Suprapubic skin (tissue), 4 donors: ENCODE measurements around the gene ICAM5. TPM values are rescaled to one million over a fixed set of nuclear protein-coding genes. Genes with fewer than 3 reads are reported as not detected.

ENCODE experiments used
- DNase-seq, 2 donors: peaks; one replicate each; pipeline ENCODE4 v3.0.0-alpha.2; 2019; ENCODE audit warnings: low spot score in 2 of 2
- H3K27ac ChIP-seq: fragments of 200-600 bp; sonication (generic); one replicate; pipeline ENCODE4 v1.5.1; 2019
- H3K27me3 ChIP-seq: fragments of 200-600 bp; sonication (generic); one replicate; pipeline ENCODE4 v1.5.1; 2019
- H3K36me3 ChIP-seq: fragments of 200-600 bp; sonication (generic); one replicate; pipeline ENCODE4 v1.5.1; 2019
- H3K4me1 ChIP-seq: fragments of 200-600 bp; sonication (generic); one replicate; pipeline ENCODE4 v1.5.1; 2019
- H3K4me3 ChIP-seq: fragments of 200-600 bp; sonication (generic); one replicate; pipeline ENCODE4 v1.5.1; 2019; ENCODE audit warnings: mild to moderate bottlenecking
- H3K9me3 ChIP-seq: fragments of 200-600 bp; sonication (generic); one replicate; pipeline ENCODE4 v1.5.1; 2019
- EP300 ChIP-seq: sonication (generic); formaldehyde crosslinking; IDR thresholded peaks from one replicate; pipeline ENCODE4 v1.6.1; 2017; ENCODE audit warnings: antibody characterized with exemption
- POLR2A ChIP-seq, 2 donors: fragments of 450-650 bp; IDR thresholded peaks; one replicate each; pipeline ENCODE4 v1.6.1; 2017; ENCODE audit warnings: antibody characterized with exemption in 2 of 2, mild to moderate bottlenecking in 2 of 2, moderate library complexity in 2 of 2
- POLR2AphosphoS5 ChIP-seq, 3 donors: sonication (generic); formaldehyde crosslinking; IDR thresholded peaks; one replicate each; pipeline ENCODE4 v1.6.1; 2017; ENCODE audit warnings: antibody characterized with exemption in 3 of 3
- WGBS: methylation state at CpG from one replicate; pipeline ENCODE4 v1.1.5; 2018; 5-methylcytosine and 5-hydroxymethylcytosine counted together
- total RNA-seq, 4 donors: library from RNA; depleted of rRNA; stranded (reverse); fragments of >200 nt; gene quantifications; one replicate each; pipeline ENCODE4 v1.1.0, GENCODE V29; 2016
- TF ChIP-seq, protein P1 (sequence below), 2 donors: fragments of 200-600 bp in 1 of 2; fragments of 450-650 bp in 1 of 2; sonication (generic) in 1 of 2; IDR thresholded peaks; one replicate each; pipeline ENCODE4 v1.5.1; 2016 to 2019; ENCODE audit warnings: antibody characterized with exemption in 2 of 2, mild to moderate bottlenecking in 1 of 2, moderate library complexity in 1 of 2

ICAM5 gene
- total RNA-seq, 4 donors from 2014 or later: 0.21 to 0.97 (median 0.62) TPM; not detected in 1

DNA sequence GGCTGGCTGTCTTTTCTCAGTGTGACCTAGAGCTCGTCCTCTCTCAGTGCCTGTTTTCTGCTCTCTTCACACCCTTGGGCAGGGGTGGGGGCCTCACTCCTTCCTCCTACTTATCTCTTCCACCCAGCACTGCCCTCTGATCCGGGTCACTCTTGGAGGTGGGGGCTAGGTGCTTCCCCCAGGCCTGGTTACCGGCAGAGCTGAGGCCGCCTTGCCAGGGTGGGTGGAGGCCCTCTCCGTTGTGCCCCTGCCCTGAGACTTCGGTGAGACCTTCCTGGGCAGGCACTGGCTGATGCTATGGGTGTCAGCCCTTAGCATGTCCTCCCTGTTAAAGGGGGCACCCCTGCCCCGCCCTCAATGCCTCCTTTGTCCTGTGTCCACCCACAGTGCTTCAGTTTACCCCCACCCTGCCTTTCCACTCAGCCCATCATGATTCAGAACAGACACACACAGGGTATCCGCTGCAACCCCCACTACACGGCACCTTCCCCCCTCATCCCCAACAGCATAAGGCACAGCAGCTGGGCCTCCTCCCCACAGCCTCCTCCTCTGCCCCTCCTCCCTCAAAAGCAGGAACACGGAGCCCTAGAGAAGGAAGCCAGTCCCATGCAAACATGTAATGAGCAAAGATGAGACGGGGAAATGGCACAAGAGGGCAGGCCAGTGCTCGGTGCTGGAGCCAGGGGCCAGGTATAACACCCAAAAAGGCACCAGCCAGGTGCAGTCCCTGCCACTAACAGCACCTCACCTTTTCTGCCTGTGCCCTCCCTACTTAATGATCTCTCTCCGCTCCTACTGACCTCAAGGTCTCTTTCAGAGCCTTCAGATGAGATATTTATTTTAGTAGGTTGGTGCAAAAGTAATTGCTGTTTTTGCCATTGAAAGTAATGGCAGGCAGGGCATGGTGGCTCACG, 10.1 kb downstream of the ICAM5 start:
- Histone ChIP-seq H3K4me1 (peaks cover 15% of the 10 kb centered on the region), H3K4me3 (no peak overlapping the region), H3K27me3 (peaks cover 33% of the 10 kb centered on the region), H3K27ac (no peak overlapping the region), H3K36me3 (no peaks in the 10 kb centered on the region), H3K9me3 (no peaks in the 10 kb centered on the region)
- WGBS: 53% methylated on average over 14 of the region's 14 CpGs
- TF ChIP-seq, protein P1, sequence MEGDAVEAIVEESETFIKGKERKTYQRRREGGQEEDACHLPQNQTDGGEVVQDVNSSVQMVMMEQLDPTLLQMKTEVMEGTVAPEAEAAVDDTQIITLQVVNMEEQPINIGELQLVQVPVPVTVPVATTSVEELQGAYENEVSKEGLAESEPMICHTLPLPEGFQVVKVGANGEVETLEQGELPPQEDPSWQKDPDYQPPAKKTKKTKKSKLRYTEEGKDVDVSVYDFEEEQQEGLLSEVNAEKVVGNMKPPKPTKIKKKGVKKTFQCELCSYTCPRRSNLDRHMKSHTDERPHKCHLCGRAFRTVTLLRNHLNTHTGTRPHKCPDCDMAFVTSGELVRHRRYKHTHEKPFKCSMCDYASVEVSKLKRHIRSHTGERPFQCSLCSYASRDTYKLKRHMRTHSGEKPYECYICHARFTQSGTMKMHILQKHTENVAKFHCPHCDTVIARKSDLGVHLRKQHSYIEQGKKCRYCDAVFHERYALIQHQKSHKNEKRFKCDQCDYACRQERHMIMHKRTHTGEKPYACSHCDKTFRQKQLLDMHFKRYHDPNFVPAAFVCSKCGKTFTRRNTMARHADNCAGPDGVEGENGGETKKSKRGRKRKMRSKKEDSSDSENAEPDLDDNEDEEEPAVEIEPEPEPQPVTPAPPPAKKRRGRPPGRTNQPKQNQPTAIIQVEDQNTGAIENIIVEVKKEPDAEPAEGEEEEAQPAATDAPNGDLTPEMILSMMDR (IDR thresholded peaks at IDR 0.05): no peak
- TF ChIP-seq EP300 (no peak), POLR2AphosphoS5 (IDR thresholded peaks at IDR 0.05) (no peak), POLR2A (IDR thresholded peaks at IDR 0.05) (no peak)
- no peak for DNase-seq

DNA sequence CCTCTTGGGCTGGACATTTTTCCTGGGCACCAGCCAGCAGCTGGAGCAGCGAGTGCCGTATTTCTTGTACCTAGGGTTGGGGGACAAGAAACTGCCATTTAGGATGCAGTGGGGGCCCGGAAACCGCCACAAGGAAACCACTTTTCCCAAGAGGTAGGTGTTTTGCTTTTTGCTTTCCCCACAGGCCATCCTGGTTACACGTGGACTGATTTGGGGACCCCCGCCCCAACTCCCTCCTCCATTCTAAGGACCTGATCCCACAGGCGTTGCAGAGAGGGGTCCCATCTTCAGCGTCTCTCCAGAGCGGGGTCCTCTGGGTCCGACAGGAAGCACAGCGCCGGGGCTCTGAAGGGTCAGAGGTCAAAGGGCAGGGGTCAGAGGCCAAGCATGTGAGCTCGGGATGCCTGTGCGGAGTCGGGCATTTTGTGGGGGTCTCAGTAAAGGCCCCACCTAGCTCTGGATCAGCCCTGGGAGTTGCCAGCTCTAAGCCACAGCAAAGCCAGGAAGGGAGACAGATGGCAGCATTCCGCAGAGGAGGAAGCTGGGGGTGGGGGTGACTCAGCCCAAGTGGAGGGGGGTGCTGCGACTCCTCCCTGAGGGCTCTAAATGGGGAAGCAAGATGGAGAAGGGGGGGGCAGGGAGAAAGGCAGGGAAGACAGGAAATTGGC, 15.5 kb downstream of the ICAM5 start:
- Histone ChIP-seq H3K36me3 (peaks cover 5% of the 10 kb centered on the region), H3K27ac (no peak overlapping the region), H3K9me3 (no peaks in the 10 kb centered on the region), H3K27me3 (no peaks in the 10 kb centered on the region), H3K4me3 (no peak overlapping the region), H3K4me1 (no peaks in the 10 kb centered on the region)
- no peak for TF ChIP-seq POLR2AphosphoS5 (IDR thresholded peaks at IDR 0.05)
- TF ChIP-seq EP300: no peak
- TF ChIP-seq, protein P1 (IDR thresholded peaks at IDR 0.05): no peak
- TF ChIP-seq POLR2A (IDR thresholded peaks at IDR 0.05): no peak
- DNase-seq: no peak
- 82% methylated on average over 15 of the region's 17 CpGs for WGBS

DNA sequence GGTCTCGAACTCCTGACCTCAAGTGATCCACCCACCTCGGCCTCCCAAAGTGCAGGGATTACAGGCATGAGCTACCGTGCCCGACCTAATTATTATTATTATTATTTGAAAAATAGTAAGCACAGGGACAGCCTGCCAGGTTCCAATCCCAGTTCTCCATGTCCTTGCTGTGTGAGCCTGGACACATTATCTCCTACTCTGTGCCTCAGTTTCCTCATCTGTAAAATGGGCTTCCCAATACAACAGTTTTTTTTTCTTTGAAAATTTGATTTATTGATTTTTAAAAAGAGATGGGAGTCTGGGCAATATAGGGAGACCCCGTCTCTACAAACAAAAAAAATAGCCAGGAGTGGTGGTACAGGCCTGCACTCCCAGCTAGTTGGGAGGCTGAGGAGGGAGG, 16.6 kb downstream of the ICAM5 start:
- H3K4me1 ChIP-seq: no peaks in the 10 kb centered on the region
- no peak overlapping the region for H3K27ac ChIP-seq
- peaks cover 10% of the 10 kb centered on the region for H3K36me3 ChIP-seq
- H3K27me3 ChIP-seq: no peaks in the 10 kb centered on the region
- no peak for DNase-seq
- WGBS: 89% methylated on average over 5 of the region's 5 CpGs
- no peaks in the 10 kb centered on the region for H3K9me3 ChIP-seq
- TF ChIP-seq, protein P1 (IDR thresholded peaks at IDR 0.05): no peak
- TF ChIP-seq POLR2AphosphoS5 (IDR thresholded peaks at IDR 0.05) (no peak), POLR2A (IDR thresholded peaks at IDR 0.05) (no peak), EP300 (no peak)
- H3K4me3 ChIP-seq: no peak overlapping the region

DNA sequence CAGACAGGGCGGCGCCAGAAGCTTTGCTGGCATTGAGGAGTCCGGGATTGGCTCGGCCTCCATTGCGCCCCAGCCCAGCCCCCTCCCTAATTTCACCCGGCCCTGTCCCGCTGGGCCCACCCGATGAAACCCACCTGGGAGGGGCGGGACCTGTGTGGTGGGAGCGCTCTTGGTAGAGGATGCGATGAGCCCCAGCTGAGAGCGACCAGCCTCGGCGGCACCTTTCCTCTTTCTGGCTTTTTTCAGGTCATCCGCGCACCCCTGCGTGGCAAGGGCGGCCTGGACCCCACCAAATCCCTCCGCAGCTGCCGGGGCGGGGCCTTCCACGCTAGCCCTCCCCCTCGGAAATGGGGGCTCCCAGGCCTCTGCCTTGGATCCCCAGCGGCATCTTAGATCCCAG, 19.7 kb downstream of the ICAM5 start, which contains the start of gene ZGLP1:
TSS of gene ZGLP1 (minus strand) at position 393 of the 400 bp plus-strand sequence.
- H3K27ac ChIP-seq: no peak within 1 kb of the TSS
- 88% methylated on average over 19 of the region's 24 CpGs for WGBS
- H3K36me3 ChIP-seq: peaks cover 13% of the 10 kb centered on the region
- H3K9me3 ChIP-seq: no peaks in the 10 kb centered on the region
- H3K4me1 ChIP-seq: no peaks in the 10 kb centered on the region
- no peaks in the 10 kb centered on the region for H3K27me3 ChIP-seq
- DNase-seq: no peak
- TF ChIP-seq POLR2A (IDR thresholded peaks at IDR 0.05) (no peak), POLR2AphosphoS5 (IDR thresholded peaks at IDR 0.05) (no peak), EP300 (no peak)
- TF ChIP-seq, protein P1 (IDR thresholded peaks at IDR 0.05): no peak
- no peak within 1 kb of the TSS for H3K4me3 ChIP-seq
